Measurements from ENCODE around the gene TMEM258. TPM values are rescaled to one million over a fixed set of nuclear protein-coding genes. Genes with fewer than 3 reads are reported as not detected.

TMEM258 gene
- total RNA-seq, 1 donor from 2014 or later: 112 TPM

DNA sequence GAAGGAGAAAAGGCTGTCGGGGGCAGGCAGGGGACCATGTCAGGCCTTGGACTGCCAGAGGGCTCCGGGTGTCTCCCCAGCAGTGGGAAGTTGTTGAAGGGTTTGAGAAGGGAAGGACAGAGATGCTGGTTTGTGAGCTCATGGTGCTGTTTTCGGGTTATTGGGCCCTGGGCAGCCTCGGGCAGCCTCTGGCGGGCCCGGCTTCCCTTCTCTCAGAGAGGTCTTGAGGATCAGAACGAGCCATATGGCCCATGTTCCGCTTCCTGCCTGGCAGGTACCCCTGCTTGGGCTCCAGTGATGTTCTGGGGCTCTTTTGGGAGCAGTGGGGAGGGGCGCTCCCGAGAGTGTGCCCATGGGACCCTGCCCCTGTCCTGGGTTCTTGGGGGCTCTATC, 30.2 kb downstream of the TMEM258 start:
- no peak for DNase-seq (ENCODE audit: low read depth, low spot score)

DNA sequence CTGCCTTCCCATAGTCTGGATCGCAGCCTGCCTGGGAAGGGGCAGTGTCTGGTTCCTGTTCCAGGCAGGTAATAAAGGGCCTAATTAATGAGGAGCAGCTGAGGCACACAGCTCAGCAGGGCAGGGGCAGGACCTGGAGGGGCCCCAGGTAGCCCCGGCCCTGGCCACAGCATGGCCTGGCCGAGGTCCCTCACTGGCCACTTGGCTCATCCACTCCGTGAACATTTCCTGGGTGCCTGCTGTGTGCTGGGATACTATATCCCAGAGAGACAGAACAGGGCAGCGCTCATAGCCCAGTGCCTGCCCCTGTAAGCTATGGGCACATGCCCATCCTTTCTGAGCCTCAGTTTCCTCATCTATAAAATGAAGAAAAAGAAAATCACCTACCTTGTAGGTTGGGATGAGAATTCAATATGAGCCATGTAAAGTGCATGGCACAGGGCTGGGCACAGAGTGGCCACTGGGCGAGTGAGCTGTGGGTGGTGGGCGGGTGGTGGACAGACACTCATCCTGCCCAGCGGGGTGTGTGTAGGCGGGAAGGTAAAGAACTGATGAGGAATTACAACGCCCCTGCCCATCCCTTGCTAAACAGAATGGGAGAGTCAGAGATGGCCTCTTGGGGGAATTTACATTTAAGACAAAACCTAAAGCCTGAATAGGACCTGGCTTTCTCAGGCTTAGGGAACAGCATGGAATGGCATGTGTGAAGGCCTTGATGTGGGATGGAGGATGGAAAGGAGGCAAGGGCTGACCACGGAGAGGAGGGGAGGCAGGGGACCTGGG, 30.8 kb downstream of the TMEM258 start:
- no peak for DNase-seq (ENCODE audit: low read depth, low spot score)

- no peak for DNase-seq (ENCODE audit: low read depth, low spot score)
Measured at GRCh38 chr11:61760946-61761345, 31.5 kb downstream of the TMEM258 start.

DNA sequence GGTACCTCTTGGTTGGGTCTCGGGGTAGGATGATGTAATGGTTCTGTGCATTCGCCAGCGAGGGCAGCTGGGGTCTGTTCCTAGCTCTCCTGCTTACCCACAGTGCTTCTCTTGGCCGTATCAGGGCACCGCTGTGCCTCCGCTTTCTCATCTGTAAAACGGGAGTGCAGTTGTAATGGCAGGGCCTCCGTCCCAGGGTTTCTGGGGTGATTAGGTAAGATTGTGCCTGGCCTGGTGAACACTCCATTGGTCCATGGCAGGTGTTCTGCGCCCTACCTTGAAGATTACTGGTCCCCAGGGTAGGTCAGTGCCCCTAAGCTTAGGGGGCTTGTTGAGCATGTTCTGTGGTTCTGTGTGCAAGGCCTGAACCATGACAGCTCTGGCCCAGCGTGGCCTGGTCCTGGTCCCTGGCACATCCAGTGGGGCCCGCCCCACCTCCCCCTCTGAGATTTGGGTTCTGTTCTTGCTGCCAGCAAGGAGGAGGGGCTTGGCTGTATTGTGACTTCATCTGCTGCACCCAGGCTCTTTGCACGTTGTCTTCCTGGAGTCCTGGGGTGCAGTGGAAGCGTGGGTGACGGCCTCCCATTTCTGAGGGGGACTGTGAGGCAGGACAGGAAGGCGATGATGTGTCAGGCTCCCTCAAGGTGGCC, 35.1 kb downstream of the TMEM258 start:
- DNase-seq (ENCODE audit: low read depth, low spot score): no peak

DNA sequence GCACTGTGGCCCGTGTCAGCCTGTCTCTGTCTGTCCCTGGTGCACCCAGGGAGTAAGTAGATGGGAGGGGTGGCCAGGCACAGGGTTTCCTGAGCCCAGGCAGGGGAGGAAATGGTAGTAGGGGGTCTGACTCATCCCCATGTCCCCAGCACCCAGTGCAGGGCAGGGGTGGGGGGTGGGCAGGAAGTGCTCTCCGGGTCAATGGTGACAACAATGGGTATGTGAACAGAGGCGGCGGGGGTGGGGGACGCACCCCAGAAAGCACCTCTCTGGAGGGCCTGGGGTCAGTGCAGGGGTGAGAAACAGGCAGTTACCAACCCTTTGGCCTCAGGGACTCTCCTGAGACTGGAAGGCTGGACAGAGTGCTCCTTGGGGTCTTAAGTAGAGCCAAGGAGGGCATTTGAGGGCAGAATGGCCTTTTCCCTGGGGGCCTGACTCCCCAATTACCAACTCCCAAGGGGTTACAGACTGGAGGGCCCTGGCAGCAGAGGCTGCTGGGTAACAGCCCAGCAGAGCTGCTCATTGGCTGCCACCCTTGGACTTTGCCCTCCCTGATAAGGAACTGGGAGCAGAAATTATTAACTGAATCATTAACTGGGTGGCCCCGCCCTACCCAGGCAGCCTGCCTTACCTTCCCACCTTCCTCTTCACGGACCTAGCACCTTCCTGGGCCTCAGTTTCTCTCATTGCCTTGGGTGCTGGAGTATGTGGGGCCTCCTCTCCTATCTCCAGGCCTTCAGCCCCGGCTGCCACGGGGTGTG, 35.8 kb downstream of the TMEM258 start:
- no peak for DNase-seq (ENCODE audit: low read depth, low spot score)

- no peak for DNase-seq (ENCODE audit: low read depth, low spot score)
Measured at GRCh38 chr11:61756147-61756451, 36.3 kb downstream of the TMEM258 start.

- no peak for DNase-seq (ENCODE audit: low read depth, low spot score)
Measured at GRCh38 chr11:61754534-61755482, 37.6 kb downstream of the TMEM258 start.

DNA sequence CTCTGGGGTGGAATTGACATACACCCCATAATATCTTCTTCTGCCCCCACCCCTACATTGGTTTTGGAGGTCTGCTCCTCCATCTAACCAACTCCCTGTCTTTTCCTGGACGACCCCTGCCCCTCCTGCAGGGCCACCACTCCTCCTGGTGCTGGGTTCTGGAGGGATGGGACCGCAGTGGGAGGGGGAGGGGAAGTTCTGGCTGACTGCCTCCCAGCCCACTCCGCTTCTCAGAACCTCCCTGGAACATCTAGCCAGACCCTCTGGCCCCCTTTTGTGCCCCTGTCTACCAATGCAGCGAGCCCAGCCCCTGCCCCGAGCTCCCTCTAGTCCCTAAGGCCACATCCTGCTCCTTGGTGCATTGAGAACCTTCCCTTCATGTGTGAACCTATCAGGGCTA, 38.7 kb downstream of the TMEM258 start:
- no peak for DNase-seq (ENCODE audit: low read depth, low spot score)

DNA sequence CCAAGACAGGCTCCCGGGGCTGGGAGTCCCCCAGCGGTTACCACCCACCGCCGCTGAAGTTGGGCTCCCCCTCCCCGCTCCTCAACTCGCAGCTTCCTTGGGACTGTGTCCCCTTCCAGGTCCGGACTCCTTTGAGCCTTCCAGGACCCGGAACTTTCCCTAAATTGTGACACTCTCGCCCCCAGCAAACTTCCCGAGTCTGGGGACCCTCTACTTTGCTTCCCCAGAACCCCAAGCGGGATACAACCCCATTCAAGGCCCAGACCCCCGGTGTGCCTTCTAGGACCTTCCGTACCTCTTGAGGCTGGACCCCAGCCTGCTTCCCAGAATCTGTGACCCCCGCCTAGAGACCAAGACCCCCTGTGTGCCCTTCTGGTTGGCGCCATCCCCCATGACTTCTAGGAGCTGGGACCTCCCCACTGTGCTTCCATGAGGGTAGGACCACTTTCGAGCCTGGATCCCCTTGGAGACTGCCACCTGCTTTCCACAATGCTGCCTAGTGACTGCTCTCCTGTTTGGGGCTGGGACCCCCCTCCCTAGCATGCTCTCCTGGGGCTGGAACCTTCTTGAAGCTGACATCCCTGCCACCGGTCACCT, 39.4 kb downstream of the TMEM258 start:
- DNase-seq (ENCODE audit: low read depth, low spot score): no peak

GRCh38 chr11:61752117-61752924, 40.1 kb downstream of the TMEM258 start, which contains the start of gene MYRF:
Gene MYRF, plus strand, starts transcription at chr11:61752636. Its CDS starts 109 bp downstream, at chr11:61752745.
- DNase-seq (ENCODE audit: low read depth, low spot score): no peak

DNA sequence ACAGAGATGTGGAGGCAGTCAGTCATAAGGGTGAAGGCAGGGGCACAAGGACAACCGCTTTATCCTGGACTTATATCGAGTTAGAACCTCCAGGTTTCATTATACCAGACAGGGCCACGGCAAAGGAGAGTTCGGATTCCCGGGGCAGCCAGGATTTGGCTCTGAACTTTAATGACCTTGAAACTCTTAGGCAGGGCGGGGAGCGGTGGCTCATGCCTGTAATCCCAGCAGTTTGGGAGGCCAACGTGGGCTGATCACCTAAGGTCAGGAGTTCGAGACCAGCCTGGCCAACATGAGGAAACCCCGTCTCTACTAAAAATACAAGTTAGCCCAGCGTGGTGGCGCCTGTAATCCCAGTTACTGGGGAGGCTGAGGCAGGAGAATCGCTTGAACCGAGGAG, 41.0 kb downstream of the TMEM258 start:
- no peak for DNase-seq (ENCODE audit: low read depth, low spot score)

- no peak for DNase-seq (ENCODE audit: low read depth, low spot score)
Measured at GRCh38 chr11:61750631-61751273, 41.6 kb downstream of the TMEM258 start.

GRCh38 chr11:61749591-61750217, 42.7 kb downstream of the TMEM258 start:
- no peak for DNase-seq (ENCODE audit: low read depth, low spot score)

DNA sequence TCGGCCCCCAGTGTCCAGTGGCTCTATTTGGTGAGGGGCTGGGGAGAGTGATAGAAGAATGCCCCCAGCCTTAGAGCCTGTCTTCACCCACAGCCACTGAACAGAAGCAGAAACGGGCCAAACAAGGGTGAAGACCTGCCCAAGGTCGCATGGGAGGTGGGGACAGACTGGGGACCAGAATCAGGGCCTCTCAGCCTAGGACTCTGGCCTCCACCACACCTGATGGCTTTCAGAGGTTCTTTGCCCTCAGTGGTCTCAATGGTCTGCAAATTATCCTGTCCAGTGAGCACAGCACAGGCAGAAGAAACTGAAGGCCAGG, 44.5 kb downstream of the TMEM258 start:
- no peak for DNase-seq (ENCODE audit: low read depth, low spot score)

DNA sequence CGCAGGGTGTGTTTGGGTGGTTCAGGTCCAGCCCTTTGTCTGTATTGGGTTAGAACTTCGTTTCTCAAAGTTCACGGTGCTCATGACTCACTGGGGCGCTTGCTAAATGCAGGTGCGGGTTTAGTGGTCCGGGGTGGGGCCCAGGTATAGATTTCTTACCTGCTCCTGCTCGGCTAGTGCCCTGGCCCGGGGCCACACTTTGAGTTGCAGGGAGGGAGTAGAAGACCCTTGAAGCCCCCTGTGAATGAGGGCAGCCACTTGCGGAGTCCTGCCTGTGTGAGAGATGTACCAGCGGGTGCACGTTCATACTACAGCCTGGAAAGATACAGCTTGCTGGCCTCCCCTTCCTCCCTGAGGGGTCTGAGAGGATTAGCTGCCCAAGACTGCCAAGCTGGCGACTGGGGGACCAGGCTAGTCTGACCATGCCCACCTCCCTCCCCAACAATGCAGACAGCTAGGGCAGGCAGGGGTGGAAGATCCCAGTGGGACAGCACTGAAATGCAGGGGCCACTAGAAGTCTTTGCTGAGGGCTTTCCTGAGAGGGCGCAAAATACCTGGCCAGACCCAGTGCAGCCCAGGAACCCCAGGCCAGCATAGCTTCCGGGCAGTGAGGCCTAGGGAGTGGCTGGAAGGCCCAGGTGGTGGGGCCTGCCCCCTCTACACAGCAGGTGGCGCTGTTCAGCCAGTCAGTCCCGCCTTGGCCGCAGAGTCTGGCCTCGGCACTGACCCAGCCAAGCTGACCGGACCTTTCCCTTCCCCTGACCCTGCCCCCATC, 45.0 kb downstream of the TMEM258 start:
- DNase-seq (ENCODE audit: low read depth, low spot score): peak; percentile 22

GRCh38 chr11:61746442-61747191, 45.8 kb downstream of the TMEM258 start:
- DNase-seq (ENCODE audit: low read depth, low spot score): no peak

DNA sequence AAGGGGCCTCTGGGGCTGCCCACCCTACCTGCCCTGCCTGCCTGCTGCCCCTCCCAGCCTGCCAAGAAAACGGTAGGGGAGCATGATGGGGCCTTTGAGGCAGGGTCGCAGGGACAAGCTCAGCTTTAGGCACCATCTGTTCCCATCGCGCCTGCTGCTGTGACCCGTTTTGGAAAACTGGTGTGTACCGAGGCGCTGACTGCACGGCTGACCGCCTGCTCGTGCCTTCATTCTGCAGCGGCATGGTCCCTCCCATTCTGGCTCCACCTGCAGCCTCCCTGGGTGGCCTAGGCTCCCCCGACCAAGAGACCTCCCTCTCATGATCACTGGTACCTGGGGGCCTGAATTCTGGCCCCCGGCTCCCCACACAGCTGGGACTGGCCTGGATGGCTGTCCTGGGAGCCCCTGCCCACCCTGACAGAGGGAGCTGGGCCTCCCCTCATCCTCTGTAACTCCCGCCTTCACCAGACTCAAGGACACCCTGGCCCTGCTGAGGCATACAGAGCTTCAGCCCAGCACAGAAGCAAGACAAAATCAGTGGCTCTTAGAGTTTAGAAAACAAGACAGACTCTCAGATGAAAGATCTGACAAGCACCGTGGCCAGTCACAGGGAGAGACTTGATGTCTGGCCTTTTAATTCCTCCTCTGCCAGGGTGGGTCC, 46.5 kb downstream of the TMEM258 start:
- no peak for DNase-seq (ENCODE audit: low read depth, low spot score)

Measured in pulmonary artery endothelial cell (primary cell).